NCI-H2171 (cell line): ENCODE data around the gene VPS54.
"Not testable (repeated sequence)": the region's sequence is repeated elsewhere in the genome, so short reads cannot be mapped to it uniquely, and the experiment has no call there.

Source experiments
- DNase-seq: peaks from one replicate; lab custom pipeline; 2025; lab: John Stamatoyannopoulos, UW

The VPS54 gene

DNA sequence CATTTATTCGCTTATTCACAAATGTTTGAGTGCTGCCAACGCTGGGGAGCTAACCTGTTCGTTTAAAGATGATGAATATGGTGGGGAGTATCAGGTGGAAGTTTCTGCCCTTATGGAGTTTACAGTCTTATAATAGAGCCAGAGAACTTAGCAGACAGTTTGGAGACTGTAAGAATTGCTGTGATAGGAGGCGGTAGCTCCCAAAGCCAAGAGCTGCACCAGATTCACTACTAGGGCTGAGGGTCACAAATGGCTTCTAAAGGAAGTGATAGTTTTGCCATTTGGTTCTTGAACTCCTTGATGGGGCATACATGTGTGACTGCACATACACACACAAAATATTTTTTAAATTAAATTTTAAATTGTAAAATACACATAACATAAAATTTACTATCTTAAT lies 148.5 kb downstream of the VPS54 start:
- DNase-seq, result no peak

DNA sequence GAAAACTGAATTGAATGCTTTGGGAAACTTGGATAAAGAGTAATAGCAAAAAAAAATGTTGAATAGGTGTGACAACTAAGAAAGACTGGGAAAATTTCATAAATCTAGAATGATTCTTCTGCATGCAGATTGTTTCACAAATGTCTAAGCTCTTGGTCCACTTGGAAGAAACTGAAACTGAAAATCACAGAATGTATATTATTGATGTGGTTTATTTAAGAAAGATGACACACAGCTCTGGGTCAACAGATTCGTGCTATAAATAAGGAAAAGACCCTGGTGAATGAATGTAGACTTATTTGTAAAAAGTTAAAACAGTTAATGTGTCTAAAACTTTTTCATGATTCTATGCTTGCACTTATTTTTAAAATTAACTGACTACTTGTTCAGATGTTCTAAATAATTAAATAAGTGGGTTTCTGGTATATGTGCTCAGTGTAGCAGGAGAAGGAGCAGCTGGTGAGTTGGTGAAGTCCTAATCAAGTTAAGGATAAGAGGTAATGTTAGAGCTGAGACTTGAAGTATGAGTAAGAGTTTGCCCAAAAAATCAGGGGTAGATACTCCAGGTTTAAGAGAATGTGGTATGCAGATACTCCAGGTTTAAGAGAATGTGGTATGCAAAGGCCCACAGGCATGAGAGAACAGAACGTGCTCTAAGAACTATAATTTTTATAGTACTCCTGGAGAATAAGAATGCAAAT lies 153.1 kb downstream of the VPS54 start:
- DNase-seq, result no peak

DNA sequence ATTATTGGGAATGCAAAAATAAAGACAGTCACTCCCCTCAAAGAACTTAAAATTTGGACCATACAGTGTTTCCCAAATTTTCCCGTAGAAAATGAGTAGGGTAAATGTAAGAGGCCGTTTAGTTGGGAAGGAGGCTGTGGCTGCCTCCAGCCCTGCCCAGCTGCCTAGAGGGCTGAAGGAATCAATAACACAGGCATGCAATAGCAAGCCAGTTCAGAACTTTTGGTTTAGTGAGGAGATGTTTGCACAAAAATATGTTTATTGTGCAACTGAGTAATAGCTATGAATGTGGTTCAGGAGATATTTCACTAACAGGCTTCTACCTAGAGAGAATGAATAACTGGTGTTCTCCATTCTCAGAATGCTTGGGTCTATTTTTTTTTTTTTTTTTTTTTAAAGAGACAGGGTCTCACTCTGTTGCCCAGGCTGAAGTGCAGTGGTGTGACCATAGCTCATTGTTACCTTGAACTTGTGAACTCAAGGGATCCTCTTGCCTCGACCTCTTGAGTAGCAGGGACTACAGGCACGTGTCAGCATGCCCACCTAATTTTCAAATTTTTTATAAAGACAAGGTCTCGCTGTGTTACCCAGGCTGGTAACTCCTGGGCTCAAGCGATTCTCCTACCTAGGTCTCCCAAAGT lies 153.9 kb downstream of the VPS54 start:
- no peak for DNase-seq

DNA sequence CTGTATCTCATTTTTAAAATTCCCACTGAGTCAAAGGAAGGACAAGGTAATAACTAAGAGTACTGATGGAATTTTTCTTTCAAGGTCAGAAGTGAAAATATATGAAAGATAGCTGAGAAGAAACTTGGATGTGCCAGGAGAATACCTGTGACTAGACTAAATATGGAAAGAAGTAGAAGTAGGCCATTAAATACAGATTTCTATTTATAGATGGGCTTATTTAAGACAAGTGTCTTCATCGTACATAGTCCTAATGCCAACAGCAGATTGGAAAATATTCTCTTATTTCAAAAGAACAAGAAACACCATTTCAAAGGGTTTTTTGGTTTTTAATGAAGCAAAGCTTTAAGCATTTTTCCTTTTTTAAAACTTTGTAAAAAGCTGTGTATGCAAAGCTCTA lies 155.5 kb downstream of the VPS54 start:
- no peak for DNase-seq

DNA sequence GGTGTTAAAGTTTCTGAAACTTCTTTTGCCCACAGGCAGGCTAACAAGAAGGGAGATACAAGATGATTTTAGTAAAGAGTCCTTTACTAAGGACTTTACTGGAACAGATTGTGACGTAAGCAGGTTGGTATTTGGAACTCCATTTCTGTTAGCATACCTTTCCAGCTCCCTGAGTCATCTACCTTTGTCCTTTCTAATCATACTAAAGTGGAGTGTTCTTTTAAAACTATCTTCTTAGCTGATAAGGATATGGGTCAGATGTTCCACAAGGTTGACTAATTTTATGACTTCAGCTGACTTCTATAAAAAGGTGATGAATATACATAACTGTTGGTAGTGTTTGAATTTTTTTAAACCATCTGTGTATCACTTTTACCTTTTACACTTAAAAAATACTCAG lies 156.4 kb downstream of the VPS54 start:
- DNase-seq, result no peak

DNA sequence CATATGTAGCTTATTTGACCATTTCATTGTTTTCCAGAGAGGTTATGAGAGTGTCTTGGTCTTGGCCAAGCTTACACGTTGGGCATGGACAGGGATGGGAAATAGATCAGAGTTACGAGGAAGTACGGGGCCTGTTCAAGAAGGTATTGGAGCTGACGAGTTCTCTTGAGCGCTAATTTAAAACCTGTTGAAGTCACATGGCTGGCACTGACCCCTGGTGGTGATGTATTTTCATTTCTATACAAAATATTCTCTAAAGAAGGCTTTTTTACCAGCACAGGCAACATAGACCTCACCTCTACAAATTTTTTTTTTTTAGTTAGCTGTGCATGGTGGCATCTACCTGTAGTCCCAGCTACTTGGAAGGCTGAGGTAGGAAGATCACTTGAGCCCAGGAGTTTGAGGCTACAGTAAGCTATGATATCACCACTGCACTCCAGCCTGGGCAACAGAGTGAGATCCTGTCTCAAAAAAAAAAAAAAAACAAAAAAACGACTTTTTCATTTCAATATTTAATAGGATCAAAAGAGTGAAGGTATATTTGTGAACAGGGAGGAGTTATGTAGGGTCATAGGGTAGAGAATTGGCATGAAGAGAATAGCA lies 157.9 kb downstream of the VPS54 start:
- no peak for DNase-seq

DNA sequence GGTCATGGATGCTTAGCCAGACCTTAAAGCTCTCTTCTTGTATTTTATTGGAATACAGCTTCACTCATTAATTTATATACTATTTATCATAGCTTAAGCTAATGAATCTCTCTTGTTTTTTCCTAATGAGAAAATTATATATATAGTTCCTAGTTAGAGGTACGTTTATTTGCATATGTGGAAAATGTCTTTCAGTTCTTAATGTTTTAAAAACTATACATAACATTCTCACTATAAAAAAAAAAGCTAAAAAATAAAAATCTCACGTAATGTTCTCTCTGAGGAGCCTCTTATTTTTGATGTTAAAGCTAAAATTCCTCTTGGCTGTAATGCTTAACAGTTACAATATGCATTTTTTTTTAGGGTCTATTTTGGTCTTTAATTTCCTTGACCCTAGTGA lies 160.9 kb downstream of the VPS54 start:
- DNase-seq, result no peak

DNA sequence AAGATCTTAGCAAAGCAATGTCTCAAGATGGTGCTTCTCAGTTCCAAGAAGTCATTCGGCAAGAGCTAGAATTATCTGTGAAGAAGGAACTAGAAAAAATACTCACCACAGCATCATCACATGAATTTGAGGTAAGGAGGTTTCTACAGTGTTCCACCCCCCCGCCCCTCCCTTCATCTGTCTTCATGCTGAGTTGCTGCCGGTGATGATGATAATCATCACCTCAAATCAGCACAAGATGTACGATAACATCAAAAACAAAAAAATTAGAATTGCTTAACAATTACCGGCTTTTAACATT lies 163.0 kb downstream of the VPS54 start:
- no peak for DNase-seq

DNA sequence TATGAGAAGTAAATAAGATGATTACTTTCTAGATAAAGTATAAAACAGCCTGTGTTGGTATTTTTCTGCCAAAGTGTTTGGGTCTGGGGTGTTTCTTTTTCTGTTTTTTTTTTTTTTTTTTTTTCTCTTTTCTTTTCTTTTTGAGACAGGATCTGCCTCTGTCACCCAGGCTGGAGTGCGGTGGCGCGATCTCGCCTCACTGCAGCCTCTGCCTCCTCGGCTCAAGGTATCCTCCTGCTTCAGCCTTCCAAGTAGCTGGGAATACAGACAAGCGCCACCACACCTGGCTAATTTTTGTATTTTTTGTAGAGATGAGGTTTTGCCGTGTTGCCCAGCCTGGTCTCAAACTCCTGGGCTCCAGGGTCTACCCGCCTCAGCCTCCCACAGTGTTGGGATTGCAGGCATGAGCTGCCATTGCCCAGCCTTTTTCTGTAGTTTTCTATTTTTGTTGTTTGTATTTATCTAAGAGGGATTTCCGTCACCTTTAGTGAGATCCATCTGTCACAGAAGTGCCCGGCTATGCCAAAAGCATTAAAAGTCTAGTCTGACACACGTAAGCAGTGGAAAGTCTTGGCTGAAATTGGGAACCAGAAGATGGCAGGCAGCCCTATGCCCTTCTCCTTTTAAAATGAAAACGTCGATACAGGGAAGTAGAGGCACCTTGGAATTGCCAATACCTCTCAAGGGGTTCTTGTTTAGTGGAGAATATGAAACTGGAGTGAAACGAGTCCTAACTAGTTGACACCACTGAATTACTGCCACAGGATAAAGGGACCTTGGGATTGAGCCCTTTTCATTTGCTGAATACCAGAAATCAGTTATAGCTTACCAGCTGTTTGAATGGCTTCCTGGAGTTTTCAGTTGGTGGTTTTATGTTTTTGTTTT lies 163.6 kb downstream of the VPS54 start:
- DNase-seq, result no peak

DNA sequence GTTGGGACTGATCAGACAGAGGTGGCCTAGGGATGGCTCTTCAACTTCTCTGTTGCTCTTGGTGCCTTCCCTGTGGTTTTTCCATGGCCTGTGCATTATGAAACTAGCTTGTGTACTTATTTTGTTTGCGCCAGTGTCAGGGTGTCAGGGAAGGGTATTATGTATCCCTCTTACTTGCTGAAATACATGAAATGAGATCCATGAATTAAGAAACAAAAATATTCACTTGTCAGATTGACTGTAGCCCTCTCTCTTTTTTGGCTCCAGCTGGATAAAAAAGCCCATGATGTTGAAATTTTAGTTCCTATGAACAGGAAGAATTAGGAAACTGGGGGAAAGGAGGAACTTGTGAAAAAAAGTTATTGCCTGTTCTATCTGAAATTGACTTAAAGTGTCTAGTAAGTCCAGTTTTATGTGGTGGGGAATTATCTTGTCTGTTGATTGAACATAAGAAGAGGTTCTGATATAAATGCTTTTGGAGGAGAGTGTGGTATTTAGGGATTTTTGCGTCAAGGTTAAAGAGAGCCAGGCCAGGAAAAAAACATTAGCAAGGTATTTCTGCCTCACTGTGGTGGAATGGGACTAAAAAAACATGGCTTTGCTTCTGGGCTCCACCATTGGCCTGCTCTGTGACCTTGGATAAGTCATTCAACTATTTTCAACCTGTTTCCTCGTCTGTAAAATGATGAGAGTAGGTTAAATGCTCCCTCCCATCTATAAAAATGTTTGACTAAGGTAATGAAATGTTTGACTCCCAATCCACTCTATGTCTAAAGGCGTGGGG lies 165.5 kb downstream of the VPS54 start:
- DNase-seq, result no peak

DNA sequence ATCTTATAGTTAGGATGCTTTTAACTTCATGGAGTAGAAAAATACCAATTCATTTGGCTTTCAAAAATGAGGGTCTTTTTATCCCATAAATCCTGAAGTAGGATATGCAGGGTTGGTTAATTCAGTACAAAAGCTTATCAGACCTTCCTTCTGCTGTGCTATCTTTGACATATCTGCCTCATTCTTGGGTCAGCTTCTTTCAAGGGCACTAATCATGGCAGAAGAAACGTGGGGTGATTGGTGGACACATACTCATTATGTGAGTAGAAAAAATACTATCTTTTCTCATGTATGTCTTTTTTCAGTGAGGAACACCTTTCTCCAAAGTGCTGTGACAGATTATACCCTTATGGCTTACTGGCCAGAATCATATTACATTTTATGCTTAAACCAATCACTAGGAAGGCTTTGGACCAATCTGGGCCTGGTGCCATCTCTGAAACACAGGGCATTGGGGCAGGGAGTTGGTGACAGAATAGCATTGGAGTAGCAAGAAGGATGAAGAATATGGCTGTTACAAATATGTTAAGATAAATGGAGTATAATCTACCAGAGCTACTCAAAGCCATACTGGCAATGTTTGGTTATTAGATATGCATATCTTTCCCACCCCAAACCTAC lies 167.4 kb downstream of the VPS54 start:
- DNase-seq, result no peak

DNA sequence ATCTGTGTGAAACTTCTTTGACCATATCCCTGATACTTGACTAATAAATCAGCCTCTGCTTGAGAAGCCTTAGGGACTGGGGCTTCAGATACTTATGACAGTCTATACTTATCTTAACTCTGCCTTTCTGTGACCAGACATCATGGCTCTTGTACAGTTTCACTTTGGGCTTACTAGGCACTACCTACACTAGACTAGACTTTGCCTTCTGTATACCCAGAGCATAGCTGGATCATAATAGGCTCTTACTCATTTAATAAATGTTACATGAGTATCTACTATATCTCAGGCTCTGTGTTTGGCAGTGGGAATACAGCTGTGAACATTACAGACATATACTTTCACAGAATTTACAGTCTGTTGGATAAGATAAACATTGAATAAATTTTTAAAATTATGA lies 168.6 kb downstream of the VPS54 start:
- no peak for DNase-seq

DNA sequence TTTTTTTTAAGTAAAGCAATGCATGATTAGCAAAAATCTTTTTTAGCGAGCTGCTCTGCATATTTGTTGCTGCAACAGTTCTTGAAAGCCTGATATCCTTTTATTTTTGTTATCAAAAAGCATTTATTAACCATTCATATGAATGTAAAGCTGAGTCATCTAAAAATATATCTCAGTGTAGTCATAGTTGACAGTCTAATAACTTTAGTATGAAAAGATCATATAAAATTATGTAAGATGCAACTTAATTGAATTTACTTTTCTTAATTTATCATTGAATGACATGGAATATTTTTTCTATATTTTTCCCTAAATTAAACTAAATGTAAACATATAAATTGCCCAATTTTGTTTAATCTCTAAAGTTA lies 169.0 kb downstream of the VPS54 start:
- no peak for DNase-seq

DNA sequence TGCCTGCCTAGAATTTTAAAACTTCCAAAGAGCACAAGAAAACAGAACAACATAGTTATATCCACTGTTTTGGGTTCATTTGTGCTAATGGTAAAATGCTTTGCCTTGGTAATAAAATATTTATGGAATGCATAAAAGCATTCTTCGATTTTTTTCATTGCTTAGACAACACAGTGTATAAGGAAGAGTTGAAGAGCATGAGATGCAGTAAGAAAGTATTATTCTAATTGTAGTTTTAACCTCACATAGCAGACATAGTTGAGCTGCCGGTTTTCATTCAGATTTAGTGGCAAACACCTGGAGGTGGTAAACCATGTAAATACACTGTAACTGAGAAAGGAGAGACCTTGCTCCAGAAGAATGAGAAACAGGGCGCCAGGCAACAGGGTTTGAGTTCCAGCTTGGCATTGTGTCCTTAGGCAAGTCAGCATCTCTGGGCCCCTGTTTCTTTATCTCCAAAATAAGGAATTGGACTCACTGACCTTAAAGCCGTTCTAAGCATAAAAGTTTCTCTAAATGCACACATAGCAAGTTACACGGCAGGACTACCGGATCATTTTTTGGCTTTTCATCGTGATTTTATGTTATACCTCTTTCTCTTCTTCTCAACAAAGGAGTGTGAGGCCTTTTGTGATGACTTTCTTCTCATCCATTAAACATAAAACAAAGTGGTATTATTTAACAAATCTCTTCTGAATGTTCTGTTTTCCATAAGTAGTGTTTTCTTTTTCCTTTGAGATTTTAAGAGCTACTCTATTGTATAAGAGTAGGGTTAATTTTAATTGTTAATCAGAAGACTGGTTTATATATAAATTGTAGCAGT lies 169.6 kb downstream of the VPS54 start:
- no peak for DNase-seq

DNA sequence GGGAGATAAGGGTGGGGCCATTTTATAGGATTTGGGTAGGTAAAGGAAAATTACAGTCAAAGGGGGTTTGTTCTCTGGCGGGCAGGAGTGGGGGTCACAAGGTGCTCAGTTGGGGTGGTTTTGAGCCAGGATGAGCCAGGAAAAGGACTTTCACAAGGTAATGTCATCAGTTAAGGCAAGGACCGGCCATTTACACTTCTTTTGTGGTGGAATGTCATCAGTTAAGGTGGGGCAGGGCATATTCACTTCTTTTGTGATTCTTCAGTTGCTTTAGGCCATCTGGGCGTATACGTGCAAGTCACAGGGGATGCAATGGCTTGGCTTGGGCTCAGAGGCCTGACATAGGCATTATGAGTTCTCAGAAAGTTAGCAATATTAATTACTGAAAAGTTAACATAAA lies 171.7 kb downstream of the VPS54 start:
- not testable (repeated sequence) for DNase-seq

DNA sequence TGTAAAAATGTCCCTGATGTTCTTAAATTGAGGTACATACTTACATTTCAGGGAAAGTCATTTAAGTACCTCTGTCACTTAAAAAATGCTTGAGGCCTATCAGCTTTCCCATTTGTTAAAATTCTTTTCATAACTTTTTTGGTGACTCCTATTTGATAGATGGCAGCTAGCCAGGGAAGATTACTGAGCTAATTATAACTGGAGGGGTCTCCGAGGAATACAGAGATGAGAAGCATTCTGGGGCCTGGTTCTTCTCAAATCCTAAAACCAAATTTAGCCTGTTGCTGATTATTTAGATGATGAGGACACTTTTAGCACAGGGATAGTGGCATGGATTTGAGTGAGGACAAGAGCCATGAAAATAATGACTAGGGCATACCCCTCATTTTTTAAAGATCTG lies 172.7 kb downstream of the VPS54 start:
- DNase-seq, result peak; percentile 8

DNA sequence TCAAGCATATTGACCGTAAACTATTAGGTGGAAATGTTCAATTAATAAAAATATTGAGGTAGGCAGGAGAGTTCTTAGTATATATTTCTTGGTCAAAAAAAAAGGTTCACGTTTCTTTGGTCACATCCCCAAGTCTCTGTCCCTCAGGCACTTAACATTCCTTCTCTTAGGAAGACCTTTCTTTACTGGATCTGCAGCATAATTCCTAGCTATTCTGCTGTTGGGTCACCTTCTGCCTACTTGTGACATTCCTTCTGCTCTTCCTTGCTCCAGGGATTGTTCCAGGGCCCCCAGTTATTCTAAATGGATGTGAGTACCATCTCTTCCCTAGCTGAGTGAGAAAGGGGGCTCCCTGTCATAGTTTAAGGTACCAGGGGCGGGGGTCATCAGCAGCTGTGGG lies 173.4 kb downstream of the VPS54 start:
- DNase-seq, result no peak

DNA sequence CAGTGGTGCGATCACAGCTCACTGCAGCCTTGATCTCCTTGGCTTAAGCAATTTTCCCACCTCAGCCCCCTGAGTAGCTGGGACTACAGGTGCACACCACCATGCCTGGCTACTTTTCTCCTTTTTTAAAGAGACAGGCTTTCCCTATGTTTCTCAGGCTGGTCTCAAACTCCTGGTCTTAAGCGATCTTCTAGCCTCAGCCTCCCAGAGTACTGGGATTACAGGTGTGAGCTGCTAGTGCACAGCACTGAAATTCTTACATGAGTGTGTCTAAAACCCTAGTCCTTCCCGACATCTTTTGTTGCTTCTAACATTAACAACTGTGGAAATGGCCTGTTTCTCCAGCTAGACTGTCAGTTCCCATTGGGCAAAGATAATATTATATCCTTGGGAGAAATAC lies 174.6 kb downstream of the VPS54 start:
- DNase-seq, result no peak

DNA sequence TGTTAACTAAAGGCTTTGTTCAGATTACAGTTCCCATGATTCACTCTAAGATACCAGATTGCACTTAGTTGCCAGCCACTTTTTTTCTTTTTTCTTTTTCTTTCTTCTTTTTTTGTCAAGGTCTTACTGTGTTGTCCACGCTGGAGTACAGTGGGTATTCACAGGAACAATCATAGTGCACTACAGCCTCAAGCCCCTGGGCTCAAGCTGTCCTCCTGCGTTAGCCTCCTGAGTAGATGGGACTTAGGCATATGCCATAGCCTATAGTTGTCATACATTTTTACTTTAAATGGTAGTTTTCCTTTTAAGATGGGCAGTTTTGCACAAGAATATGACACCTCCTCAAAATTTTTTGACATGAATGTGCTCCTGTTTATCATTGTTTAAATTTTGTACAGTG lies 175.4 kb downstream of the VPS54 start:
- DNase-seq, result no peak

DNA sequence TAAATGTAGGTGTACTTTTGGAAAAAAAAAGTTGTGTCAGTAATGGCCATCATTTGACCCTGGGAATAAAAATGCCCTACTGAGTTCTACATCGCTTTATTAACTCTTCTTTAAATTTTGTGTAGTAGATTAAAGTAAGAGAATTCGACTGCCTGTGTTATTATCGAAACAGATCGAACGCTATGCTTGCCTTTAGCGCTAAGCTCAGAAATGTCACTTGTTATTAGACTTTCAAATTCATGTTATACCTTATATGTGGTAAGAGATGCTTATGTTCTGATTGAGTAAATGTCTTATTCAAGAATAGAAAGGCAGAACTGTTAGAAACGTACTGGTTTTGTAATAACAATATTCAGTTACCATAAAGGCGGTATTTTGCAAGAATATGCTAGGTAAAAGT lies 176.1 kb downstream of the VPS54 start:
- DNase-seq, result no peak
